CD4-positive, alpha-beta T cell treated with Interleukin-12 subunit alpha and Interleukin-12 subunit beta, for 1 hour (primary cell): ENCODE data around the gene JADE2.

Experiments used
- DNase-seq: peaks from one replicate; pipeline ENCODE4 v3.0.0-alpha.2; 2020

JADE2 gene

GRCh38 chr5:134530301-134531077, 5.0 kb downstream of the JADE2 start:
- DNase-seq, result no peak

- DNase-seq, result no peak
Observed at GRCh38 chr5:134533115-134533815, 7.8 kb downstream of the JADE2 start.

DNA sequence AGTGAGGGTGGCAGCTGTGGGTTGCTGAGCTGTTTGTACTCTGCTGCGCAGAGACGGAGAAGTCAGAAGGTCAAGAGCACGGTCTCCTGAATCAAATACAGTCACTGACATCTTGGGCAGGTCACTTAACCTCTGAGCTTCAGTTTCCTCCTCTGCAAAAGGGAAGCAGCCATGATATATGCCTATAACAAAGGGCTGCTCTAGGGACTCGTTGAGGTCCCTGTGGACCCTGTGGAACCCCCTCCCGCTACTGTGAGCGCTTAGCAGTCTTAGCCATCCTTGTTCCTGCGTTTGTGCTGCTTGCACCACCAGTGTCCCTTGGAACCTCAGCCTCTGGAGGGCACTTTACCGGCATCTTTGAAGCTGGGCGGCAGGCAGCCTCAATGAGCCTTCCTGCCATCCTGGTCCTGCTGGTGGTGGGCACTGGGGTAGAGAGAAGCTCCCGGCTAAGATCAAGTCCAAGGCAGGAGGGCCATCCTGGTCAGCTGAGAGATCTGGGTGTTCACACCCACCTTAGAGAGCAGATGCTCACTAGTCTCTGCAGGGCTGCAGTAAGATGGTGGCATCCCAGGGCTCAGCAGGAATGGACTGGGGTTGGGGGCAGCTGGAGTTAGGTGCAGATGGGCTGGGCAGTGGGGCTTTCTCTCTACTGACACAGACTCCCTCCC, 8.7 kb downstream of the JADE2 start:
- DNase-seq, result no peak

- DNase-seq, result no peak
Observed at GRCh38 chr5:134534726-134535110, 9.2 kb downstream of the JADE2 start.

DNA sequence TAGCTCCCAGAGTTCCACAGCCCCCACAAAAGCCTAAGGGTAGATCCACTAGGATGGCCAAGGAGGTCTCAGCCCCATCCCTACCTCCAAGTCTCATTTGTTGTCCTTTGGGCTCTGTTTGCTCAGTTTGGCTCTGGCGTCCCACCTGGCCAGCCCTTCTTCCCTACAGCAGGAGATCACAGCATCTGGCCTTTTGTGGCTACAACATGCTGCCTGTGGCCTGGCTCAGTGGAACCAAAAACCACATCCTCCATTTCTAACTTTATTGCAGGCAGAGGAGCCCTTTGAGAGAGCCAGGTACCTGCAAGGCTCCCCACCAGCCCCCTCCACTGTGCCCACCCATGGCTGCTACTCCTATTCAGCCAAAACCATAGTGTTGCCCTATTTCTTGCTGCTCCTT, 11.4 kb downstream of the JADE2 start:
- DNase-seq, result no peak

- DNase-seq, result no peak
Observed at GRCh38 chr5:134537297-134537696, 11.8 kb downstream of the JADE2 start.

GRCh38 chr5:134538296-134538695, 12.8 kb downstream of the JADE2 start:
- no peak for DNase-seq

GRCh38 chr5:134539732-134540131, 14.3 kb downstream of the JADE2 start:
- DNase-seq, result no peak

DNA sequence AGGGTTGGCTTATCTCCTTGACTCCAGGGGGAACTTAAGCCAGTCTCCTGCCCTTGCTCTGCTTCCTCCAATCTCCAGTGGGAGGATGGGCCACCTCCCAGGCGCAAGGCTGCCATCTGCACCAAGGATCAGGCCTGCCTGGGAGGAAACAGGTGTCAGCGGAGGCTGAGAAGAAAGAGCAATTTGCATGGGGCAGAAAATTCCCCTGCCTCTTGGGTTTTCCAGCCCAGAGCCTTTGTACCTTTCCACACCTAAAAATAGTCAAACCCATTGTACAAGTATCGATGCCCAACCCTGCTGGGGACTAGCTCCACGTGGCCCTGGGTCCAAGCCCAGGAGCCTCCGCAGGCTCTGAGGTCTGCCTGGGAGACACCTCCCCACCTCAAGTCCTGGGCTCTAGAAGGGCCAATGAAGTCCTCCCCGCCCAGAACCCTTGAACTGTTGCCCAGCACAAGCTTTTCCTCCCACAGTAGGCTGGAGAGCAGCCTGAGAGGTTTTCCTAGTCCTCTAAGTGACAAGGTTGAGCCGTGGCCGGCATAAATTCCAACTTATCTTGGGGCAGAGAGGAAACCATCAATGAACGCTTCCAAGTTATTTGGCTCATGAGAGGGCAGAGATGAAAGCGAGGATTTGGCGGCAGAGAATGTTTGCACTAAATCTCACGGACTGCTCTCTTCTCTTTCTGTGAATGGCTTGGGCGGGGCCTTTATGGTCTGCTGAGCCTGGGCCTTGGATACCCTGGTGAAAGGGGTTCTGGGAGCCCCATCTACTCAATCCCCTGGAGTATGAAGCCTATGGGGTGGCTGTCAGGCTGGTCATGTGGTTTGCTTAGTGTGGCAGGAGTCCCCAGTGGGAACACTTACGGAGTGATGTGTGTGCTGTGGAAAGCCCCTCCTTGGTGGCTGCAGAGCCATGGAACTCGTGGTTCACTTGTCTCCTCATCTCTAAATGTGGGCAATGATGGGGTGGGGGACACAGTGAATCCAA, 15.6 kb downstream of the JADE2 start:
- DNase-seq, result no peak

- no peak for DNase-seq
Observed at GRCh38 chr5:134541736-134542376, 16.4 kb downstream of the JADE2 start.

- DNase-seq, result peak; percentile 54
Observed at GRCh38 chr5:134543820-134544614, 18.5 kb downstream of the JADE2 start.

GRCh38 chr5:134545070-134545868, 19.8 kb downstream of the JADE2 start:
- no peak for DNase-seq

- no peak for DNase-seq
Observed at GRCh38 chr5:134547066-134547465, 21.6 kb downstream of the JADE2 start.

GRCh38 chr5:134547579-134547978, 22.1 kb downstream of the JADE2 start:
- DNase-seq, result no peak

DNA sequence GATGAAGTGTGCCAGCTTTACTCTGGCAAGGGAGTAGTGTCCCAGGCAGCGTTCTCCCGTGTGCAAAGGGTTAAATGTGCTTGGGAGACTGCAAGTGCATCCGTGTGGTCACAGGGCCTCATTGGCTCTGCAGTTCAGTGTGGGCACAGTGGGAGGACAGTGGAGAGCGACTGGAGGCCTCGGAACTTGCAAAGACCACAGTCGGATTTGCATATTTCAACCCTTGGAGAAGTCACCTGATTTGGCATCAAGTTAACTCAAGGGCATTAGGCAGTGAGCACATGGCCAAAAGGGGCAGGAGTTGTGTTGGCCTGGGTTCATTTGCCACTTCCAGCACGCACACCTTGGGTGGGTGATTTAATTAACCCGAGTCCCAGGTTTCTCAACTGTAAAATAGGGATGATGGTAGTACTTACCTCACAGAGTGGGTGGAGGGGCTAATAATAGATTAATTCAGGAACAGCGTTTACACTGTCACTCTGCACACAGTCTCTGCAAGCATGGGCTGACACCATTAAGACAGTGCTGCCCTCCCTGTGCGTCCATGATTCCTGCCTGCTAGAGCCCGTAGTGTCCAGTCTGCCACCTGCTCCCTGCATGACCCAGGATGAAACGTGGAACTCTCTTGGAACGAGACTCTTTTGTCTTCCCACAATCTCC, 22.7 kb downstream of the JADE2 start:
- no peak for DNase-seq

GRCh38 chr5:134549714-134550113, 24.2 kb downstream of the JADE2 start:
- no peak for DNase-seq

- DNase-seq, result no peak
Observed at GRCh38 chr5:134550271-134551214, 25.1 kb downstream of the JADE2 start.

DNA sequence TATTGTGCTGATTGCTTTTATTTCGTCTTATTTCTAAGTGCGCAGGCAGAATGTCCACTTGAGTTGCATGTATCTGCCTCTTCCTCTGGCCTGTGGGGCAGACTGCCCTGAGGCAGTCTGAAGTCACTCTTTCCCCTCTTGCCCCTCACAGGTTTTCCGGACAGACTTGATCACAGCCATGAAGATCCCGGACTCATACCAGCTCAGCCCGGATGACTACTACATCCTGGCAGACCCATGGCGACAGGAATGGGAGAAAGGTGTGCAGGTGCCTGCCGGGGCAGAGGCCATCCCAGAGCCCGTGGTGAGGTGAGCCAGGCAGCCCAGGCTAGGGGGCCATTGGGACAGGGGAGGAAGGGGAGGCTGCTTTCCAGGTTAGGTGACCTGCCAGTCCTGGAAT, 26.4 kb downstream of the JADE2 start:
- DNase-seq, result no peak

DNA sequence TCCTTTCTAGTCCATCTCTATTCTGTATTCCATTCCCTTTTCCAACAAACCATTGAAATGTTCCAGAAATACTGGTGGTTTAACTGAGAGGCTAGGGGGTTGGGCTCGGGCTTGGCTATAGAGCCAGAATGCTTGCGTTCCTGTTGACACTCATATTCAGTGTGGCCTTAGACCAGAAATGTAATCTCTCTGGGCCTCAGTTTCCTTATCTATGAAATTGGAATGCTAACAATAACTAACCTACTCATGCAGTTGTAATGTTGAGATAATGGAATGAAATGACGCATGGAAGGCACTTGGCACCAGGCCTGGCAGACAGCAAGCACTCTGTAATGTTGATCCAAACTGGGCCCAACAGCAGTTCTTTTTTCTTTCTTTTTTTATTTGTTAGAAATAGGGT, 26.8 kb downstream of the JADE2 start:
- DNase-seq, result no peak
